ENCODE results near the gene CGA.
A peak's percentile ranks its signal among the peaks of the same experiment; 100 is the strongest.
"Not testable (repeated sequence)": the region's sequence is repeated elsewhere in the genome, so short reads cannot be mapped to it uniquely, and the experiment has no call there.

Gene CGA

GRCh38 chr6:87095087-87095509, at the start of gene CGA:
Gene CGA, minus strand, starts transcription at chr6:87095106. Its CDS starts 6,906 bp downstream, at chr6:87088200.
- no peak for DNase-seq (ENCODE audit: low read depth)
- TF ChIP-seq, protein P1, sequence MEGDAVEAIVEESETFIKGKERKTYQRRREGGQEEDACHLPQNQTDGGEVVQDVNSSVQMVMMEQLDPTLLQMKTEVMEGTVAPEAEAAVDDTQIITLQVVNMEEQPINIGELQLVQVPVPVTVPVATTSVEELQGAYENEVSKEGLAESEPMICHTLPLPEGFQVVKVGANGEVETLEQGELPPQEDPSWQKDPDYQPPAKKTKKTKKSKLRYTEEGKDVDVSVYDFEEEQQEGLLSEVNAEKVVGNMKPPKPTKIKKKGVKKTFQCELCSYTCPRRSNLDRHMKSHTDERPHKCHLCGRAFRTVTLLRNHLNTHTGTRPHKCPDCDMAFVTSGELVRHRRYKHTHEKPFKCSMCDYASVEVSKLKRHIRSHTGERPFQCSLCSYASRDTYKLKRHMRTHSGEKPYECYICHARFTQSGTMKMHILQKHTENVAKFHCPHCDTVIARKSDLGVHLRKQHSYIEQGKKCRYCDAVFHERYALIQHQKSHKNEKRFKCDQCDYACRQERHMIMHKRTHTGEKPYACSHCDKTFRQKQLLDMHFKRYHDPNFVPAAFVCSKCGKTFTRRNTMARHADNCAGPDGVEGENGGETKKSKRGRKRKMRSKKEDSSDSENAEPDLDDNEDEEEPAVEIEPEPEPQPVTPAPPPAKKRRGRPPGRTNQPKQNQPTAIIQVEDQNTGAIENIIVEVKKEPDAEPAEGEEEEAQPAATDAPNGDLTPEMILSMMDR (conservative IDR thresholded peaks at IDR 0.05; ENCODE audit: low read length) = no peak

GRCh38 chr6:87139927-87140326, 45.0 kb upstream of the CGA start:
- not testable (repeated sequence) for H3K4me3 ChIP-seq (ENCODE audit: low read length); DNase-seq (ENCODE audit: low read depth)

More at GRCh38 chr6:87095087-87095509, at the start of gene CGA:
- no peak within 1 kb of the TSS for H3K4me3 ChIP-seq (ENCODE audit: low read length)

GRCh38 chr6:87139236-87139635, 44.3 kb upstream of the CGA start:
- TF ChIP-seq, protein P1 (conservative IDR thresholded peaks at IDR 0.05; ENCODE audit: low read length) = peak; percentile 87
- H3K4me3 ChIP-seq (ENCODE audit: low read length) = no peak overlapping the region
- DNase-seq (ENCODE audit: low read depth) = peak; percentile 63

- TF ChIP-seq, protein P1 (conservative IDR thresholded peaks at IDR 0.05; ENCODE audit: low read length) = no peak
- no peak overlapping the region for H3K4me3 ChIP-seq (ENCODE audit: low read length)
- no peak for DNase-seq (ENCODE audit: low read depth)
Measured at GRCh38 chr6:87136963-87137362, 42.1 kb upstream of the CGA start.

DNA sequence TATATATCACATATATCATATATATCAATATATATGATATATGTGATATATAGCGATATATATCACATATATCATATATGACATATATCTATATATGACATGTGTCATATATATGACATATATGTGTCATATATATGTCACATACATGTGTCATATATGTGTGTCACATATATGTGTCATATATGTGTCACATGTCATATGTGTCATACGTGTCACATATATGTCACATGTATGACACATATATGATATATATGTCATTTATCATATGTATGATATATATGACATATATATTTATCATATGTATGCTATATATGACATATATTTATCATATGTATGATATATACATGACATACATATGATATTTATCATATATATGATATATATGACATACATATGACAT, 32.8 kb upstream of the CGA start:
- DNase-seq (ENCODE audit: low read depth) = no peak
- no peak overlapping the region for H3K4me3 ChIP-seq (ENCODE audit: low read length)
- TF ChIP-seq, protein P1 (conservative IDR thresholded peaks at IDR 0.05; ENCODE audit: low read length) = no peak

DNA sequence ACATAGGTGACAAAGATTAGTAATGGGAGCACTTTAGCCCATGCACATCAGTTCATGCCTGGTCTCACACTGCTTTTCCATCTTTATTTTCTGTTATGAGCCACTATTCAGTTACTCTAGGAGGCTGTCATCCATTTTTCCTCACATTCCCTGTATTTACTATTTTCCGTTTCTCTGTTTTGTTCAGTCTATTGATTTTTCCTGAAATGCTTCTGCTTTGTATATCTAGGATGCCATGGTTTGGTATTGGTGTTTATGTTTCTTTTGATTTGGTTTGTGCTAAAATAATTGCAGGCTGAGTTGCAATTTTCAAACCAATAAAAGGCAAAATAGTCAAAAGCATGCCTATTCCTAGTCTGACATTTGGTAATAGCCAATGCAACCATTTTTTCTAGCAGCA, 31.6 kb upstream of the CGA start:
- DNase-seq (ENCODE audit: low read depth) = no peak
- TF ChIP-seq, protein P1 (conservative IDR thresholded peaks at IDR 0.05; ENCODE audit: low read length) = no peak
- no peak overlapping the region for H3K4me3 ChIP-seq (ENCODE audit: low read length)

DNA sequence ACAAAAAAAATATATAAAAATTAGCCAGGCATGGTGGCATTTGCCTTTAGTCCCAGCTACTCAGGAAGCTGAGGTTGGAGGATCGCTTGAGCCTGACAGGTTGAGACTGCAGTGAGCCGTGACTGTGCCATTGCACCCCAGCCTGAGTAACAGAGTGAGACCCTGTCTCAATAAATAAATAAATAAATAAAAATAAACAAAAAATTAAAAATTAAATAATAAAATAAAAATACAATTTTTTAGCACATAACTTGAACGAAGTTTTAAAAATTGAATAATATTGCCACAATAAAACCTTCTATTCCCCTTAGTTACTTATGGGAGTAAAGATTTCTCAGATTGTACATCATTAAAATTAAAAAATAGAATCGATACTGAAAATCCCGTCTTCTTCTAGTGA, 29.2 kb upstream of the CGA start:
- no peak overlapping the region for H3K4me3 ChIP-seq (ENCODE audit: low read length)
- TF ChIP-seq, protein P1 (conservative IDR thresholded peaks at IDR 0.05; ENCODE audit: low read length) = no peak
- no peak for DNase-seq (ENCODE audit: low read depth)

DNA sequence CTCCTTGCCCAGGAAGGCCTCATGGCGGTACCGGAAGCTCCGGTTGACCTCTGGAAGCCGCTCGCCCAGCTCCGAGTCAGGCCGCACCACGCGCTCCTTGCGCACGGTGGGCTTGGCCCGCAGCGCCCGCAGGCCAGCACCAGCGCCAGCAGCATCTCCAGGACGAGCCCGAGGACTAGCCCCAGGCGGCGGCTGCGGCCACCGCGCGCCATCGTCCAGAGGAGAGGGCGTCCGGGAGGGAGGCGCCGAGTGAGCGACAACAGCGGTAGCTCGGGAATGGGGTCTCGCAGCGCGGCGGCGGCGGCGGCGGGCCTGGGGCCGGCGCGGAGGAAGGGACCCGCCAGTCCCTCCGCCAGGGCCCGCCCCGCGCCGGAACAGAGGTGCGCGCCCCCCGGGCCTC, 27.6 kb upstream of the CGA start:
- TF ChIP-seq, protein P1 (conservative IDR thresholded peaks at IDR 0.05; ENCODE audit: low read length) = no peak
- DNase-seq (ENCODE audit: low read depth) = no peak
- H3K4me3 ChIP-seq (ENCODE audit: low read length) = no peak overlapping the region
